Neural crest cell (in vitro differentiated cells): ENCODE measurements around the gene TBX4. TPM values are rescaled to one million over a fixed set of nuclear protein-coding genes. Genes with fewer than 3 reads are reported as not detected.

ENCODE experiments used
- DNase-seq: peaks from one replicate; pipeline ENCODE4 v3.0.0; 2021; ENCODE audit warnings: low read depth, mixed read lengths, low spot score
- H3K27ac Mint-ChIP-seq: one replicate; pipeline ENCODE4 v1.8.0; 2021; ENCODE audit warnings: mild to moderate bottlenecking, mixed read lengths; ENCODE audit not compliant: unreplicated experiment
- H3K27me3 Mint-ChIP-seq: 2 replicates; pipeline ENCODE4 v1.8.0; 2021; ENCODE audit warnings: low read depth, mild to moderate bottlenecking, mixed read lengths
- H3K36me3 Mint-ChIP-seq: 2 replicates; pipeline ENCODE4 v1.8.0; 2021; ENCODE audit warnings: low read depth, mild to moderate bottlenecking, mixed read lengths
- H3K4me1 Mint-ChIP-seq: 2 replicates; pipeline ENCODE4 v1.8.0; 2021; ENCODE audit warnings: mixed read lengths
- H3K4me3 Mint-ChIP-seq: one replicate; pipeline ENCODE4 v1.8.0; 2021; ENCODE audit warnings: mild to moderate bottlenecking, mixed read lengths
- H3K9me3 Mint-ChIP-seq: 2 replicates; pipeline ENCODE4 v1.8.0; 2021; ENCODE audit warnings: mixed read lengths
- CTCF ChIP-seq: fragments of 200-600 bp; sonication (generic); conservative IDR thresholded peaks from 2 replicates; pipeline ENCODE4 v1.5.0; 2021; ENCODE audit warnings: antibody characterized with exemption, mild to moderate bottlenecking
- total RNA-seq: library from RNA; stranded (reverse); gene quantifications from 2 replicates; pipeline ENCODE4 v1.2.1, GENCODE V29; 2021

The TBX4 gene
- total RNA-seq, 1 donor from 2014 or later: not detected

- no peaks in the 10 kb centered on the region for H3K9me3 Mint-ChIP-seq
- H3K4me3 Mint-ChIP-seq: no peak overlapping the region
- TF ChIP-seq CTCF: no peak
- no peak overlapping the region for H3K27ac Mint-ChIP-seq
- no peaks in the 10 kb centered on the region for H3K27me3 Mint-ChIP-seq
- peaks cover 6% of the 10 kb centered on the region for H3K4me1 Mint-ChIP-seq
- H3K36me3 Mint-ChIP-seq: no peaks in the 10 kb centered on the region
- DNase-seq: no peak
These were observed 58.8 kb downstream of the TBX4 start for GRCh38 chr17:61510991-61511390.

- H3K27me3 Mint-ChIP-seq: no peaks in the 10 kb centered on the region
- H3K9me3 Mint-ChIP-seq: no peaks in the 10 kb centered on the region
- no peaks in the 10 kb centered on the region for H3K36me3 Mint-ChIP-seq
- DNase-seq: no peak
- H3K27ac Mint-ChIP-seq: no peak overlapping the region
- TF ChIP-seq CTCF: no peak
- peaks cover 6% of the 10 kb centered on the region for H3K4me1 Mint-ChIP-seq
- H3K4me3 Mint-ChIP-seq: no peak overlapping the region
These were observed 59.4 kb downstream of the TBX4 start for GRCh38 chr17:61511480-61512182.

- no peak for DNase-seq
- Mint-ChIP-seq H3K36me3 (no peaks in the 10 kb centered on the region), H3K27me3 (no peaks in the 10 kb centered on the region), H3K27ac (no peak overlapping the region), H3K4me3 (no peak overlapping the region), H3K4me1 (peaks cover 8% of the 10 kb centered on the region), H3K9me3 (no peaks in the 10 kb centered on the region)
- TF ChIP-seq CTCF: no peak
These were observed 62.3 kb downstream of the TBX4 start for GRCh38 chr17:61514491-61514890.

- H3K27ac Mint-ChIP-seq: no peak overlapping the region
- H3K9me3 Mint-ChIP-seq: no peaks in the 10 kb centered on the region
- no peak overlapping the region for H3K4me3 Mint-ChIP-seq
- TF ChIP-seq CTCF: no peak
- no peaks in the 10 kb centered on the region for H3K36me3 Mint-ChIP-seq
- no peak for DNase-seq
- peaks cover 5% of the 10 kb centered on the region for H3K4me1 Mint-ChIP-seq
- H3K27me3 Mint-ChIP-seq: no peaks in the 10 kb centered on the region
These were observed 65.0 kb downstream of the TBX4 start for GRCh38 chr17:61517265-61517664.

GRCh38 chr17:61517843-61518606 is 65.8 kb downstream of the TBX4 start:
- TF ChIP-seq CTCF: no peak
- Mint-ChIP-seq H3K4me1 (peaks cover 5% of the 10 kb centered on the region), H3K9me3 (no peaks in the 10 kb centered on the region), H3K27me3 (no peaks in the 10 kb centered on the region), H3K27ac (no peak overlapping the region), H3K4me3 (no peak overlapping the region), H3K36me3 (no peaks in the 10 kb centered on the region)
- DNase-seq: no peak
